Activated CD4-positive, alpha-beta memory T cell treated with anti-CD3 and anti-CD28 coated beads for 36 hours (primary cell): ENCODE results near the gene PPFIA2. TPM values are rescaled to one million over a fixed set of nuclear protein-coding genes. Genes with fewer than 3 reads are reported as not detected.

Source experiments
- CTCF ChIA-PET: fragments of 350-600 bp; sonication (Branson Sonifier 250); formaldehyde crosslinking; loops from one replicate; lab custom pipeline; 2021; ENCODE audit warnings: antibody characterized with exemption, inconsistent platforms; lab: Charles Lee
- POLR2A ChIA-PET: fragments of 350-600 bp; sonication (Branson Sonifier 250); formaldehyde crosslinking; loops from one replicate; lab custom pipeline; 2021; ENCODE audit warnings: antibody characterized with exemption; lab: Charles Lee
- DNase-seq: peaks from one replicate; pipeline ENCODE4 v3.0.0-alpha.2; 2020
- H3K27ac Mint-ChIP-seq: one replicate; pipeline ENCODE4 v1.8.0; 2021; ENCODE audit warnings: mixed read lengths
- H3K27me3 Mint-ChIP-seq: one replicate; pipeline ENCODE4 v1.8.0; 2021; ENCODE audit warnings: mixed read lengths
- H3K36me3 Mint-ChIP-seq: one replicate; pipeline ENCODE4 v1.8.0; 2021; ENCODE audit warnings: mixed read lengths
- H3K4me1 Mint-ChIP-seq: one replicate; pipeline ENCODE4 v1.8.0; 2021; ENCODE audit warnings: low read depth, mixed read lengths
- H3K4me3 Mint-ChIP-seq: one replicate; pipeline ENCODE4 v1.8.0; 2021; ENCODE audit warnings: mild to moderate bottlenecking, mixed read lengths
- H3K9me3 Mint-ChIP-seq: one replicate; pipeline ENCODE4 v1.8.0; 2021; ENCODE audit warnings: mixed read lengths
- intact Hi-C: fragments of 100-400 bp; cut with micrococcal nuclease; formaldehyde crosslinking; loops from one replicate; pipeline ENCODE4 v1.15.1; 2023
- total RNA-seq, 2 experiments: library from RNA; stranded (reverse); gene quantifications; one replicate each; pipeline ENCODE4 v1.2.3, GENCODE V29; 2021

PPFIA2 gene
- total RNA-seq, 2 experiments from 2014 or later: not detected

DNA sequence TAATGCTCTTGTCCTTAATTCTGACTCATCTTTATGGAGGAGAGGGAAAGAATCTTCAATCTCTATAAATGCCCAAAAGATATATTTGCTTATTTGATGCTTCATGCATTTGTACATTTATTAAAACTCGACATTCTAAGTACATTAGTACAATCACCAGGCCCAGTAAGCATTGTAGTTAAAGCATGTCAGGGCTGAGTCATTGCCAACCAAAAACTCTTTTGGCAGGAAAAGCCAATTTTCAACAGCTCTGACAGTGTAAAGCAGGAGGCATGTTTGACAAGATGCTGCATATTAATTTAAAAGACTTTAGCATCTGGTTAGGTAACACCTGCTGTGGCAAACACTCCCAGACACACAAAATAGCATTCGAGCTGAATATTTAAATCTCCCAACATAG is 290.9 kb downstream of the PPFIA2 start:
- intact Hi-C loops: no loop called here
- H3K4me3 Mint-ChIP-seq: no peak overlapping the region
- H3K27me3 Mint-ChIP-seq: no peaks in the 10 kb centered on the region
- H3K9me3 Mint-ChIP-seq: no peaks in the 10 kb centered on the region
- H3K27ac Mint-ChIP-seq: no peak overlapping the region
- ChIA-PET POLR2A (no interaction called here), CTCF (no interaction called here)
- no peak for DNase-seq
- H3K36me3 Mint-ChIP-seq: no peaks in the 10 kb centered on the region
- H3K4me1 Mint-ChIP-seq: no peaks in the 10 kb centered on the region

DNA sequence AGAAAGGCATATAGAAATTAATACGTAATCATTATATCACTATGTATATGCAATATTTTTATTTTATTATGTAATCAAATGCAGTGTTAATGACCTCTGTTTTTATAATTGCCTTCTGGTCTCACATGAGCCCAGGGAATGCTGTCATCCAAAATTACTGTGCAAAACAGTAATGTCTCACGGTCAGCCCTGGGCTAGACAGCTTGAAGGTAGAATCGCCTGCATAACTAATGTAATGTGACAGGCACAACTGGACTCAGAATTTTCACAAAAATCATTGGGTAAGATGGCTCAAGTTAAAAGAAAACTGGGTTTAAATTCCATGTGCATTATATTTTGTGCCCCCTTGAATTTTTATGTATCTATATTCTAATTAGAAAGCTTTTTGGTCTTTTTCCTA is 293.3 kb downstream of the PPFIA2 start:
- H3K36me3 Mint-ChIP-seq: no peaks in the 10 kb centered on the region

GRCh38 chr12:81465191-81465590 is 294.0 kb downstream of the PPFIA2 start:
- Mint-ChIP-seq H3K4me3 (no peak overlapping the region), H3K27ac (no peak overlapping the region), H3K9me3 (no peaks in the 10 kb centered on the region), H3K27me3 (no peaks in the 10 kb centered on the region), H3K4me1 (no peaks in the 10 kb centered on the region), H3K36me3 (no peaks in the 10 kb centered on the region)
- ChIA-PET CTCF (no interaction called here), POLR2A (no interaction called here)
- intact Hi-C loops: no loop called here
- DNase-seq: no peak

More for the DNA sequence above, 293.3 kb downstream of the PPFIA2 start:
- Mint-ChIP-seq H3K27ac (no peak overlapping the region), H3K27me3 (no peaks in the 10 kb centered on the region), H3K4me1 (no peaks in the 10 kb centered on the region), H3K4me3 (no peak overlapping the region), H3K9me3 (no peaks in the 10 kb centered on the region)
- ChIA-PET CTCF (no interaction called here), POLR2A (no interaction called here)
- intact Hi-C loops: no loop called here
- DNase-seq: no peak

DNA sequence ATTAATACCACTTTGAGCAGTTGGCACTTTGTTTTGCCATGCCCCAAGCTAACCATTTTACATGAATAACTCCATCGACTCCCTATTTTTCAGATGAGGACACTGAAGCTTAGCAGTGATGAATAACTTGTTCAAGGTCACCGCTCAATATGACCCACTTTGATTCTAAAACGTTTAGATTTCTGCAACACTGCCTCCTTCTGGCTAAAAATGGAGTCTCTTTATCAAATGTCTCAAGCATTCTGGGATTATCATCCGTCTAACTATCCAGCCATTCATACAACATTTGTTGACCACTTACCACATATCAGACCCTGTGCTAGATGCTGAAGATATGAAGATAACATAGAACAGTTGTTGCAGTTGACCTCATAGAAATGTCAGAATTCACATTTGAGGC is 298.0 kb downstream of the PPFIA2 start:
- no peaks in the 10 kb centered on the region for H3K9me3 Mint-ChIP-seq
- H3K27me3 Mint-ChIP-seq: no peaks in the 10 kb centered on the region
- no peak for DNase-seq
- CTCF ChIA-PET: no interaction called here
- POLR2A ChIA-PET: no interaction called here
- no peaks in the 10 kb centered on the region for H3K36me3 Mint-ChIP-seq
- no peak overlapping the region for H3K4me3 Mint-ChIP-seq
- no peak overlapping the region for H3K27ac Mint-ChIP-seq
- no peaks in the 10 kb centered on the region for H3K4me1 Mint-ChIP-seq
- intact Hi-C loops: no loop called here

DNA sequence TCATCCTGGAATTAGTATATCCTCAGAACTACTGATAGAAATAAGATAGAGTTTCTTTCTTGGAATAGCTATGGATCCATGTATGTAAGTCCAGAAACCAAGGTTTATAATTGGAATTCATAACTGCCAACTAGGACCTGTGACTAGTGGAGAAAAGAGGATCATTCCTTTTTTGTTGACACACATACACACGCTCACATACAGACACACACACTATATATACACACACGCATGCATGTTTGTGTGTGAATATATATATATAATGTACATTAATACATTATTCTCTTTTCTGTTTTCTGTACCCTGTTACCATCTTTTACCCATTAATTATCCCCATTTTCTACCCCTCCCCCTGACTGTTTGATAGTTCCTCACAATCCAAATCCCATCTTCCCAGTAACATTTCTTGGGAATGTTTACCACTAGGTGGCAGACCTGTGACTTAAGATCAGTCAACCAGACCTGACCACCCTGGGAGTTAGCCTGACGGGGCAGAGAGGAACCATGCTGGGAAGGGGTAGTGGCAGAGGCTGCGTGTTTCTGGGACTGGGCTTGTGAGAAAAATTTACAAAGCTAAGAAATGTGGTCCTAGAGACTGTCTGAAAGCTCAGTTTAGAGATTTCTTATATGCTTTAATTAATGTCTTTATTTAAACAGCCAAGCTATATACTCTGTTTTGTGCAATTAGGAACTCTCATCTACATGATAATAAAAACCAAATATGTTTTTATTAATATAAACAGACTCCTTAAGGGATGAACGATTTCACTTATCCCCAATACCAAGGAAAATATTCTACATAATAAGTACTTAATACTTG is 308.0 kb downstream of the PPFIA2 start:
- Mint-ChIP-seq H3K36me3 (no peaks in the 10 kb centered on the region), H3K27me3 (no peaks in the 10 kb centered on the region), H3K4me3 (no peak overlapping the region), H3K27ac (no peak overlapping the region), H3K4me1 (no peaks in the 10 kb centered on the region), H3K9me3 (no peaks in the 10 kb centered on the region)
- POLR2A ChIA-PET: no interaction called here
- CTCF ChIA-PET: interaction anchor here (0.8 to 1.0 kb wide), 2 partner anchors 10 to 28 kb away, joined by 3 read pairs; no protein-coding TSS in a partner anchor
- DNase-seq: no peak
- intact Hi-C loops: loop anchor here (5.0 kb wide), 1 partner anchor 176 kb away; no protein-coding TSS in a partner anchor

- Mint-ChIP-seq H3K36me3 (no peaks in the 10 kb centered on the region), H3K27me3 (no peaks in the 10 kb centered on the region), H3K9me3 (no peaks in the 10 kb centered on the region), H3K27ac (no peak overlapping the region), H3K4me1 (no peaks in the 10 kb centered on the region), H3K4me3 (no peak overlapping the region)
- ChIA-PET POLR2A (no interaction called here), CTCF (no interaction called here)
- intact Hi-C loops: no loop called here
- DNase-seq: no peak
Observed at GRCh38 chr12:81441629-81442028, 317.5 kb downstream of the PPFIA2 start.

GRCh38 chr12:81440001-81440400 is 319.1 kb downstream of the PPFIA2 start:
- no peaks in the 10 kb centered on the region for H3K36me3 Mint-ChIP-seq
- no peaks in the 10 kb centered on the region for H3K4me1 Mint-ChIP-seq
- no peak overlapping the region for H3K27ac Mint-ChIP-seq
- H3K9me3 Mint-ChIP-seq: no peaks in the 10 kb centered on the region
- DNase-seq: no peak
- POLR2A ChIA-PET: no interaction called here
- intact Hi-C loops: no loop called here
- H3K4me3 Mint-ChIP-seq: no peak overlapping the region
- CTCF ChIA-PET: no interaction called here
- H3K27me3 Mint-ChIP-seq: no peaks in the 10 kb centered on the region

- H3K27me3 Mint-ChIP-seq: no peaks in the 10 kb centered on the region
- intact Hi-C loops: no loop called here
- H3K4me1 Mint-ChIP-seq: no peaks in the 10 kb centered on the region
- no peaks in the 10 kb centered on the region for H3K9me3 Mint-ChIP-seq
- POLR2A ChIA-PET: no interaction called here
- CTCF ChIA-PET: no interaction called here
- no peak for DNase-seq
- H3K4me3 Mint-ChIP-seq: no peak overlapping the region
- no peak overlapping the region for H3K27ac Mint-ChIP-seq
- no peaks in the 10 kb centered on the region for H3K36me3 Mint-ChIP-seq
Observed at GRCh38 chr12:81439344-81439743, 319.8 kb downstream of the PPFIA2 start.

DNA sequence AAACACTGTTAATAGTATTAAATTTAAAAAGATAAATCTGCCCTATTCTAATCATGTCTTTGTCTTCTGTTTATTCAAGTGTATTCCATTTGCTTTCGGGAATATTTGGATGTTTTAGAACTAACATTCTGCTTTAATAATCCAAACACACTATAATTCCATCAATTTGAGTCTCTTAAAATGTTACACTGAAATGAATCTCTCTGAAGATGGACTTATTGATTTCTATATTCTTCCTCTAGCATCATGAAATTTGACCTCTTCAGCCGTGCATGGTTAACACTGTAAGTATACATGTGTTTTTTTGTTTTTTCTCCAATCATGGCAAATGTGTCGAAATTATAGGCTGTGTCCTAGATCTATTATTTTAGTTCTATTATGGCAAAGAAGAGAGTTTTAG is 342.1 kb downstream of the PPFIA2 start:
- no peaks in the 10 kb centered on the region for H3K27me3 Mint-ChIP-seq
- H3K27ac Mint-ChIP-seq: no peak overlapping the region
- H3K4me1 Mint-ChIP-seq: no peaks in the 10 kb centered on the region
- H3K4me3 Mint-ChIP-seq: no peak overlapping the region
- peaks cover 9% of the 10 kb centered on the region for H3K9me3 Mint-ChIP-seq
- ChIA-PET CTCF (no interaction called here), POLR2A (no interaction called here)
- no peaks in the 10 kb centered on the region for H3K36me3 Mint-ChIP-seq
- intact Hi-C loops: no loop called here
- no peak for DNase-seq

DNA sequence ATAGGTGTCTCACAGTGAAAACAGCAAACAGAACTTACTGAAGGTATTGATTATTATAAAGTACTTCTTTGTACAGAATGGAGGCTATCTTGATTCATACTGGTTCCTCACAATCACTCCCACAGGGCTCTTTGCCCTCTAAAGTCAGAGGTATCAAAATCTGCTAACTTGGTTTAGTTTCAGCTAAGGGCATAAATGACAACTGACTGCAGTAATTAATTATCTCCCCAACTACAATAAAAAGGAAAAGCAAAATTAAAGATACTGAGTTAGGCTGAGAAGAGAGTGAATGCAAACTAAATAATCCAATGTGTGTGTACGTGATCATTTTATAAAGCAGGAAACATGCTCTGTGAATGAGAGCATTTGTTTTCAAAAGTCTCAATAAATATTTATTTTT is 342.6 kb downstream of the PPFIA2 start:
- Mint-ChIP-seq H3K4me1 (no peaks in the 10 kb centered on the region), H3K4me3 (no peak overlapping the region), H3K27me3 (no peaks in the 10 kb centered on the region), H3K9me3 (peaks cover 6% of the 10 kb centered on the region), H3K36me3 (no peaks in the 10 kb centered on the region), H3K27ac (no peak overlapping the region)
- ChIA-PET POLR2A (no interaction called here), CTCF (no interaction called here)
- no peak for DNase-seq
- intact Hi-C loops: no loop called here

DNA sequence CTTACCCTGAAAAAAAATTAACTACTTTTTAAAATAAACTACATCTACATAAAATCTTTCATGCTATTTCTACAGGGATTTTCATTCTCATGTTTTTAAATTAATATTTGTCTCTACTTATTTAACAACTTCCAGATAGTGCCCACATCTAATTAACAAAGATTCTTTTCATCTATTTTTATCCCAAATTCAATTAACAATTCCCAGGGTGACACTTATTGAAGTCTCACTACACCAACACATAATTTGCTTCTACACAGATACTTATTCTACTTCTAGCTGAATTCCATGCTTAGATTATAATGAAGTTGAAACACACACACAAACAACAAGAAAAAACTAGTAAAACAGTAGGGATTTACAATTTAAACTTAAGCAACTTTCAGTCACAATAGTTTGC is 344.7 kb downstream of the PPFIA2 start:
- intact Hi-C loops: no loop called here
- no peak overlapping the region for H3K27ac Mint-ChIP-seq
- no peak for DNase-seq
- H3K9me3 Mint-ChIP-seq: no peaks in the 10 kb centered on the region
- ChIA-PET CTCF (no interaction called here), POLR2A (no interaction called here)
- no peaks in the 10 kb centered on the region for H3K4me1 Mint-ChIP-seq
- no peaks in the 10 kb centered on the region for H3K27me3 Mint-ChIP-seq
- H3K4me3 Mint-ChIP-seq: no peak overlapping the region
- H3K36me3 Mint-ChIP-seq: no peaks in the 10 kb centered on the region

DNA sequence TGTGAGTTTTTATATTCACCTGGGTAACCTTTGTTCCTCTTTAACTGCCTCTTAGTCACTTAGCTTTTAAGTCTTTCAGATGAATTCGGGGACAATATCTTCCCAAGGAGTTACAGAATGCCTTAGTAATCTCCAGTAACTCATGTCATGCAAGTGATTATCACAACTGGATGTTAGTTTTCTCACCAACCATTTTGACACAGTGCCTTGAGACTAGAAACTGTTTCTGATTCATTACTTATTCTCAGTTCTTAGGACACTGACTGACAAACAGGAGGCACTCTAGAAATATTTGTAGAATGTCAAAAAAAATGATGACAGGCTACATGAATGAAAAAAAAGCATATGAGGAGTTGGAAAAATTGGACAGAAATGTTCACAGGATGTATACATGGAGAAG is 346.2 kb downstream of the PPFIA2 start:
- POLR2A ChIA-PET: no interaction called here
- DNase-seq: no peak
- CTCF ChIA-PET: no interaction called here
- H3K27me3 Mint-ChIP-seq: no peaks in the 10 kb centered on the region
- H3K9me3 Mint-ChIP-seq: no peaks in the 10 kb centered on the region
- intact Hi-C loops: no loop called here
- H3K4me1 Mint-ChIP-seq: no peaks in the 10 kb centered on the region
- no peak overlapping the region for H3K27ac Mint-ChIP-seq
- H3K4me3 Mint-ChIP-seq: no peak overlapping the region
- no peaks in the 10 kb centered on the region for H3K36me3 Mint-ChIP-seq

- POLR2A ChIA-PET: no interaction called here
- H3K9me3 Mint-ChIP-seq: peaks cover 2% of the 10 kb centered on the region
- CTCF ChIA-PET: no interaction called here
- intact Hi-C loops: no loop called here
- no peaks in the 10 kb centered on the region for H3K27me3 Mint-ChIP-seq
- no peaks in the 10 kb centered on the region for H3K36me3 Mint-ChIP-seq
- no peaks in the 10 kb centered on the region for H3K4me1 Mint-ChIP-seq
- H3K4me3 Mint-ChIP-seq: no peak overlapping the region
- DNase-seq: no peak
- H3K27ac Mint-ChIP-seq: no peak overlapping the region
Observed at GRCh38 chr12:81403348-81403747, 355.8 kb downstream of the PPFIA2 start.
